ENCODE results near the gene SPATA32. TPM values are rescaled to one million over a fixed set of nuclear protein-coding genes. Genes with fewer than 3 reads are reported as not detected.
"Not testable (repeated sequence)": the region's sequence is repeated elsewhere in the genome, so short reads cannot be mapped to it uniquely, and the experiment has no call there.

The SPATA32 gene
- total RNA-seq, 2 experiments from 2014 or later: 0.20 to 0.23 TPM

DNA sequence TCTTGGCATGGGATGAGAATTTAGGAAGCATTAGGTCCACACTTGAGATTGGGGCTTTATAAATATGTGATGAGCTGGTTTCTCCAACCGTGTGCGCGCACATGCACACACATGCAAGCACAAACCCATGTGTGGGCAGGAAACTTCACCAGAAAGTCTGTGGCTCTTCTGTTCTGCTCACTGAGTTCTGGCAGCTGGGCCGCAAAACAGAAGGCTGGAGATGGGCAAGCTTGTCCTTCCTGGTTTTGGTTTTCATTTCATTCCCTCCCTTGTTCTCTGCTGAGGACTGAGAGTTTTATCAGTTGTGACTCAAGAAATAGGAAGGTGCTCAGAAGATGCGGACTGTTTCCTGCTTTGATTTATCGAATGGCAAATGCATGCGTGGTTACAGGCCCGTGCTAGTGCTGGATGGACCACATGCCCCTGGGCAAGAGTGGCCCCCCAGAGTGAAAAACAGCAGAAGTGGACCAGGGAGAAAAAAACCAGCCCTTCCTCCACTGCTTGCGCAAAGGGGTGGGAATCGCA lies 40.8 kb upstream of the SPATA32 start:
- peak; percentile 48 for DNase-seq
- H3K4me3 Mint-ChIP-seq: no peak overlapping the region
- CTCF ChIA-PET: interaction anchor here (0.7 to 5.4 kb wide), 7 partner anchors 9 to 83 kb away, joined by 3 to 28 read pairs (median 4); no protein-coding TSS in a partner anchor
- no peaks in the 10 kb centered on the region for H3K9me3 Mint-ChIP-seq
- peaks cover 55% of the 10 kb centered on the region for H3K36me3 Mint-ChIP-seq (ENCODE audit: low read depth)
- H3K4me1 Mint-ChIP-seq: peaks cover 79% of the 10 kb centered on the region
- POLR2A ChIA-PET: interaction anchor here (1.0 to 9.9 kb wide), 4 partner anchors 9 to 154 kb away, joined by 4 to 135 read pairs (median 17); partner anchors contain the start of genes HEXIM1 and MAP3K14
- H3K27ac Mint-ChIP-seq: peak overlapping the region; percentile 85
- no peaks in the 10 kb centered on the region for H3K27me3 Mint-ChIP-seq

DNA sequence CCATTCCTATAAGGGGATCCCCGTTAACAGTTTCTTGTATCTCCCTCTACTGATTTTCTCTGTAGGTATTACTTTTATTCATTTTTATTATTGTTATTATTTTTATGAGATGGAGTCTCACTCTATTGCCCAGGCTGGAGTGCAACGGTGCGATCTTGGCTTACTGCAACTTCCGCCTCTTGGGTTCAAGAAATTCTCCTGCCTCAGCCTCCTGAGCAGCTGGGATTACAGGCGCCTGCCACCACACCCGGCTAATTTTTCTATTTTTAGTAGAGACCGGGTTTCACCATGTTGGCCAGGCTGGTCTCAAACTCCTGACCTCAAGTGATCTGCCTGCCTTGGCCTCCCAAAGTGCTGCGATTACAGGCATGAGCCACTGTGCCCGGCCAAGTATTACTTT lies 40.3 kb upstream of the SPATA32 start:
- CTCF ChIA-PET: interaction anchor here (0.6 to 5.4 kb wide), 8 partner anchors 9 to 83 kb away, joined by 3 to 28 read pairs (median 4); no protein-coding TSS in a partner anchor
- not testable (repeated sequence) for H3K9me3 Mint-ChIP-seq, H3K27me3 Mint-ChIP-seq, H3K4me3 Mint-ChIP-seq, DNase-seq
- Mint-ChIP-seq H3K27ac (peak overlapping the region; percentile 85), H3K36me3 (ENCODE audit: low read depth) (peaks cover 52% of the 10 kb centered on the region), H3K4me1 (peaks cover 78% of the 10 kb centered on the region)
- POLR2A ChIA-PET: interaction anchor here (1.0 to 9.9 kb wide), 4 partner anchors 9 to 154 kb away, joined by 4 to 135 read pairs (median 17); partner anchors contain the start of genes HEXIM1 and MAP3K14

- H3K36me3 Mint-ChIP-seq (ENCODE audit: low read depth): peaks cover 56% of the 10 kb centered on the region
- H3K4me1 Mint-ChIP-seq: peaks cover 82% of the 10 kb centered on the region
- no peaks in the 10 kb centered on the region for H3K27me3 Mint-ChIP-seq
- CTCF ChIA-PET: interaction anchor here (0.6 to 5.4 kb wide), 4 partner anchors 10 to 26 kb away, joined by 3 to 28 read pairs (median 5); no protein-coding TSS in a partner anchor
- POLR2A ChIA-PET: interaction anchor here (3.4 to 9.9 kb wide), 2 partner anchors 10 to 16 kb away, joined by 18 to 135 read pairs; partner anchors contain the start of gene MAP3K14
- no peaks in the 10 kb centered on the region for H3K9me3 Mint-ChIP-seq
- H3K4me3 Mint-ChIP-seq: no peak overlapping the region
- peak overlapping the region; percentile 28 for H3K27ac Mint-ChIP-seq
- no peak for DNase-seq
Observed at GRCh38 chr17:45301674-45302073, 39.8 kb upstream of the SPATA32 start.

DNA sequence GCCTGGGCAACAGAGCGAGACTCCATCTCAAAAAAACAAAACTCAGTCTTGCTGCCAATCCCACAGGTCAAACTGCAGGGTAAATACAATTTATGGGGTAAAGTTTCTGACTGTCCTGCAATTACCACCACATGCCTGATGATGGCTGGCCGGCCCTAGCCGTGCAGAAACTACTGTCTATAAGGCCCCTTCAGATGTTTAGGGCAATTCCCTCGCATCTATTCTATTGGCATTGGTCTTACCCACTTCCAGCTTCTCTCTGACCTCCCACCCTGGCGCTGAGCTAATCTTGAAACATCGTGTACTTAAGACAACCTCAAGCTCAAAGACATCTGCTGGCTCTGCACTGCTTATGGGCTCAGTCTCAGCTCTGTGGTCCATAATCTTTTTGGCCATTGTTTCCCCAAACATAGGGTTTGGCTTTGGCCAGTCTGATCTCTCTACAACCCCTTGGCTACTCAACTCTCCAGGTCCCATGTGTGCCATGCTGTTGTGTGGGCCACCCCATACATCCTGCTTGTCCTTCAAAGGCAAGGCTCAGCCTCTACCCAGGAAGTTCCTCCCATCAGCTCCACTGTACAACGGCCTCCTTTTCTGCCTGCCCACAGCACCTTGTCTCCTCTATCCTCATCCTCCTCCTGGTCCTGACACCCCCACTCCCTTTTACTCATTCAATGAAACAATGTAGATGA lies 38.3 kb upstream of the SPATA32 start:
- Mint-ChIP-seq H3K27ac (peak overlapping the region; percentile 63), H3K4me1 (peaks cover 84% of the 10 kb centered on the region), H3K27me3 (no peaks in the 10 kb centered on the region), H3K4me3 (no peak overlapping the region), H3K9me3 (no peaks in the 10 kb centered on the region), H3K36me3 (ENCODE audit: low read depth) (peaks cover 58% of the 10 kb centered on the region)
- CTCF ChIA-PET: interaction anchor here (0.7 to 5.4 kb wide), 4 partner anchors 11 to 81 kb away, joined by 3 to 28 read pairs (median 6); no protein-coding TSS in a partner anchor
- POLR2A ChIA-PET: interaction anchor here (0.6 to 9.9 kb wide), 5 partner anchors 11 to 35 kb away, joined by 3 to 135 read pairs (median 5); partner anchors contain the start of gene MAP3K14
- no peak for DNase-seq

DNA sequence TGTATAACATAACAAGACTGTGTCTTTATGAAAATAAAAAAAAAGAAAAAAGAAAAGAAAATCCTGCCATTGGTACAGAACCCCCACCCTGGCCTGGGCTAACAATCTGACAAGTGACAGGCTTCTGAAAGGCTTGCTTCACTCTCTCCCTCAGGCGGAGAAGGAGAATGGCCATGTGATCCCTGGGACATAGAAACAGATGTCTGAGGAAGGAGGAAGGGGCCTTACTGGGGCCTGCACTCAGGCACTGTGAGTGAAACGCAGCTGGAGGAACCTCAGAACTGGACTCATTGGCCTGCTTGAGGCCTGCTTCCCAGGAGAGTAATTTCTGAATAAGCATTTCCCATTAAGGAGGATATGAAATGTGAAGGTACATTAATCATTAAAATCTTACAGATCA lies 37.5 kb upstream of the SPATA32 start:
- H3K36me3 Mint-ChIP-seq (ENCODE audit: low read depth): peaks cover 54% of the 10 kb centered on the region
- no peak for DNase-seq
- ChIA-PET POLR2A (interaction anchor here (1.2 to 2.0 kb wide), 3 partner anchors 12 to 16 kb away, joined by 3 to 11 read pairs (median 6); no protein-coding TSS in a partner anchor), CTCF (interaction anchor here (1.3 to 5.4 kb wide), 3 partner anchors 12 to 22 kb away, joined by 5 to 28 read pairs (median 7); partner anchors contain the start of gene MAP3K14)
- H3K27me3 Mint-ChIP-seq: no peaks in the 10 kb centered on the region
- H3K4me3 Mint-ChIP-seq: no peak overlapping the region
- no peaks in the 10 kb centered on the region for H3K9me3 Mint-ChIP-seq
- no peak overlapping the region for H3K27ac Mint-ChIP-seq
- peaks cover 86% of the 10 kb centered on the region for H3K4me1 Mint-ChIP-seq

DNA sequence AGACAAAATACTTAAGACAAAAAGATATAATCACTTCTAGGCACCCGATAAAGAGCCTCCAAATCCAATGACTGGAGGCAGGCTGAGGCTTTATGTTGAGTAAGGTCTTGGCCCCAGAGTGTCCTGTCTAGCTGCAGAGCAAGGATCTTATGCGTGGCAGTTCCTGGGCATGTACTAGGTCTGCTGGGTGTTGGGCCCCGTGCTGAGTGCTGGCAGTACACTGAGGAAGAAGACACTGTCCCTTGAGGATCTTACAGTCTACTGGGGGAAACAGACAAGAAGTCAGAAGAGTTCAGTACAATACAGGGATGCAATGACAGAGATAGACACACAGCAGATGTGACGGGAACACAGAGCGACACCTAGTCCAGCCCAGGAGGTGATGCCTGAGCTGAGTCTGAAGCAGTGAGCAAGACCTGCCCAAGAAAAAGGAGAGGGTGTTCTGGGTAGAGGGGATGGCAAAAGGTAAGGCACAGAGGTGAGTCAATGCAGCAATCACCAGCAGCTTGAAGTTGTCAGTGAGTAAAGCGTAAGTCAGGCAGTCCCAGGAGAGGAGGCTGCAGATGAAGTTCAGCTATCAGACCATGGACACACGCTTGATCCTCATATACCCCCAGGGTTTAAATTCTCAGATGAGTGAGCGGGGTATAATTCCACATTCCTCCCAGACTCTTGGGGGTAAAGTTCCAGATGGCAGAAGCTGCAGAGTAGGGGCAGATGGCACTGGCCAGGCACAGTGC lies 36.8 kb upstream of the SPATA32 start:
- Mint-ChIP-seq H3K9me3 (no peaks in the 10 kb centered on the region), H3K27ac (peak overlapping the region; percentile 29), H3K4me3 (no peak overlapping the region), H3K27me3 (no peaks in the 10 kb centered on the region), H3K36me3 (ENCODE audit: low read depth) (peaks cover 56% of the 10 kb centered on the region), H3K4me1 (peaks cover 87% of the 10 kb centered on the region)
- ChIA-PET CTCF (interaction anchor here (1.3 to 5.4 kb wide), 3 partner anchors 13 to 21 kb away, joined by 5 to 28 read pairs (median 7); partner anchors contain the start of gene MAP3K14), POLR2A (interaction anchor here (1.2 to 2.0 kb wide), 4 partner anchors 13 to 19 kb away, joined by 3 to 11 read pairs (median 5); partner anchors contain the start of gene MAP3K14)
- no peak for DNase-seq

DNA sequence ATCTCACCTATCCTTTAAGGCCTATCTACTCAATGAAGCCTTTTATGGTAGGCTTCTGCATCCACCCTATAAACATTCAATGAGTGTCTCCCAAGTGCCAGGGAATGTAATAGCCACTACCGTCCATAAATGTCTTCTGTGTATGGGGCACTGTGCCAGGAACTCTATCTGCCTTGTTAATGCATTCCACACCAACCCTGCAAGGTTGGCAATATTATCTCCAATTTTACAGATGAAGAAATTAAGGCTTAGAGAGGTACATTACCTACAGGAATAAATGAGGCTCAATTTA lies 34.9 kb upstream of the SPATA32 start:
- no peak overlapping the region for H3K4me3 Mint-ChIP-seq
- no peaks in the 10 kb centered on the region for H3K9me3 Mint-ChIP-seq
- H3K27me3 Mint-ChIP-seq: no peaks in the 10 kb centered on the region
- peaks cover 50% of the 10 kb centered on the region for H3K36me3 Mint-ChIP-seq (ENCODE audit: low read depth)
- ChIA-PET POLR2A (interaction anchor here (1.0 to 5.9 kb wide), 3 partner anchors 11 to 20 kb away, joined by 6 to 45 read pairs (median 6); partner anchors contain the start of gene MAP3K14), CTCF (no interaction called here)
- no peak for DNase-seq
- peaks cover 84% of the 10 kb centered on the region for H3K4me1 Mint-ChIP-seq
- H3K27ac Mint-ChIP-seq: peak overlapping the region; percentile 84

GRCh38 chr17:45296003-45296832 lies 34.3 kb upstream of the SPATA32 start:
- Mint-ChIP-seq H3K36me3 (ENCODE audit: low read depth) (peaks cover 50% of the 10 kb centered on the region), H3K9me3 (no peaks in the 10 kb centered on the region), H3K27ac (peak overlapping the region; percentile 84), H3K4me1 (peaks cover 83% of the 10 kb centered on the region), H3K4me3 (no peak overlapping the region), H3K27me3 (no peaks in the 10 kb centered on the region)
- no peak for DNase-seq
- ChIA-PET POLR2A (interaction anchor here (1.0 to 5.9 kb wide), 7 partner anchors 10 to 25 kb away, joined by 3 to 45 read pairs (median 6); partner anchors contain the start of gene MAP3K14), CTCF (interaction anchor here (1.2 to 2.3 kb wide), 3 partner anchors 16 to 21 kb away, joined by 3 to 10 read pairs (median 8); partner anchors contain the start of gene MAP3K14)

GRCh38 chr17:45294506-45294905 lies 32.6 kb upstream of the SPATA32 start:
- Mint-ChIP-seq H3K9me3 (no peaks in the 10 kb centered on the region), H3K4me1 (peaks cover 85% of the 10 kb centered on the region), H3K27ac (peak overlapping the region; percentile 63), H3K36me3 (ENCODE audit: low read depth) (peaks cover 60% of the 10 kb centered on the region), H3K27me3 (no peaks in the 10 kb centered on the region), H3K4me3 (no peak overlapping the region)
- no peak for DNase-seq
- CTCF ChIA-PET: interaction anchor here (1.0 to 2.3 kb wide), 3 partner anchors 17 to 90 kb away, joined by 3 to 10 read pairs (median 3); no protein-coding TSS in a partner anchor
- POLR2A ChIA-PET: interaction anchor here (1.3 to 5.9 kb wide), 4 partner anchors 10 to 27 kb away, joined by 3 to 45 read pairs (median 22); partner anchors contain the start of gene MAP3K14

DNA sequence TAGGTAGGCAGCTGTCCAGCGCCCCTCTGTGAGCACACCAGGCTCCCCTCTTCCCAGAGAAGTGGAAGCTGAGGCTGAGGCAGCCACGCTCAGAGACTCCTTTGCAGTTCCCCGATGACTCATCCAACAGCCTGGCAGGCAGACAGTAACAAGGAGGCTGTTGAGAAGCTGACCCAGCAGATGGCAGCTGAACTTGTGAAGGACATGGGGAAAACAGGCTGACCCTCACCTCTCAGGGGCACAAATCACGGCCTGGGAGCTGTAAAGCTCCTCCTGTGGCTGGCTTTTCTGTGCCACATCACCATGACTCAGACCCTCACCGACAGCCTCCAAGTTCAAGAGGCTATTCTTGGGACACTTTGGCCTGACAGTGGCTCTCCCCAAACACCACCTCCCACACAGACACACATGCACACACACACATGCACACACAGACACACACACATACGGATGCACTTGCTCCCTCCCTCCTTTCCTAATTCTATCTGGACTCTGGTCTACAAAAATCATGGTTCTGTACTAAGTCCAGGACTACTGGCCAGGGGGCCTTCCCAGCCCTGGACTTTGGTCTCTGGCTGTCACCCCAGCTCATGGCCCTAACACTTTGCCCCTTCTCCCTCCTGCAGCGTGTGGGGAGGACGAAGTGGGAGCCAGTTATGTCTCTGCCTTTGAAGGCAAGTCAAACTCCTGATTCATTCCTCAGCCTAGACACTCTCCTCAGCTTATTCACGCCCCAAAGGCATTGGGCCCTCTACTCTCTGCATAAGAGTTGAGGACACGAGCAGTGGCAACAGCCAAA lies 31.7 kb upstream of the SPATA32 start:
- ChIA-PET POLR2A (interaction anchor here (2.8 to 5.9 kb wide), 3 partner anchors 11 to 22 kb away, joined by 16 to 45 read pairs (median 28); partner anchors contain the start of gene MAP3K14), CTCF (interaction anchor here (1.1 kb wide), 2 partner anchors 17 to 158 kb away, joined by 4 to 5 read pairs; partner anchors contain the start of gene ACBD4)
- Mint-ChIP-seq H3K9me3 (no peaks in the 10 kb centered on the region), H3K36me3 (ENCODE audit: low read depth) (peaks cover 62% of the 10 kb centered on the region), H3K4me1 (peaks cover 76% of the 10 kb centered on the region), H3K4me3 (no peak overlapping the region), H3K27me3 (no peaks in the 10 kb centered on the region), H3K27ac (peak overlapping the region; percentile 63)
- no peak for DNase-seq

All from activated CD4-positive, alpha-beta memory T cell treated with anti-CD3 and anti-CD28 coated beads, Interleukin-2, amount 10 ng/mL, durations not matched to agents 7 days and 5 days (primary cell).